GM20431 (cell line): ENCODE data around the gene PPP2R3B.
"Not testable (repeated sequence)": the region's sequence is repeated elsewhere in the genome, so short reads cannot be mapped to it uniquely, and the experiment has no call there.

Experiments used
- in situ Hi-C: fragments of 300-500 bp; cut with MseI, MboI; formaldehyde crosslinking; loops from one replicate; pipeline ENCODE4 v1.15.0; 2020; ENCODE audit warnings: low sequenced_read_pairs; ENCODE audit not compliant: unreplicated experiment

Gene PPP2R3B

GRCh38 chrX:410296-410695, 23.6 kb upstream of the PPP2R3B start:
- in situ Hi-C loops: no loop called here

GRCh38 chrX:405149-405548, 18.4 kb upstream of the PPP2R3B start:
- in situ Hi-C loops: no loop called here

DNA sequence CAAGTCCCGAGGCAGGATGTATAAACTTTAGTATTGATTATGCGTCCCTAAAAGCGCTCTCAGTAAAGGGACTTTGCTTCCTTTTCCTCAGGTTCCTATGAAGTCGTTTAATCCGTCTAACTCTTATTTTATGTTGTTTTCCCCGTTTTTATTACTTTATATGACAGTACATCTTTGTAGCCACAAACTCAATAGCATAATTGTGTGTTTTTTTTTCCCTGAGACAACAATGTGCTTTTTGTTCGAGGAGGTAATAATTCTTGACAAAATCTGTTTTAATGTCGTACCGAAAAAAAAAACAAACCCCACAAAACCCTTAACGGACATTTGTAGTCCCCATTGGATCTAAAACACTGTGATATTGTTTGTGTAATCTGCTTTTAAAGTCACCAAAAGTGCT, 17.9 kb upstream of the PPP2R3B start:
- in situ Hi-C loops: no loop called here

GRCh38 chrX:402857-403256, 16.1 kb upstream of the PPP2R3B start:
- in situ Hi-C loops: no loop called here

GRCh38 chrX:400258-400657, 13.6 kb upstream of the PPP2R3B start:
- in situ Hi-C loops: no loop called here

DNA sequence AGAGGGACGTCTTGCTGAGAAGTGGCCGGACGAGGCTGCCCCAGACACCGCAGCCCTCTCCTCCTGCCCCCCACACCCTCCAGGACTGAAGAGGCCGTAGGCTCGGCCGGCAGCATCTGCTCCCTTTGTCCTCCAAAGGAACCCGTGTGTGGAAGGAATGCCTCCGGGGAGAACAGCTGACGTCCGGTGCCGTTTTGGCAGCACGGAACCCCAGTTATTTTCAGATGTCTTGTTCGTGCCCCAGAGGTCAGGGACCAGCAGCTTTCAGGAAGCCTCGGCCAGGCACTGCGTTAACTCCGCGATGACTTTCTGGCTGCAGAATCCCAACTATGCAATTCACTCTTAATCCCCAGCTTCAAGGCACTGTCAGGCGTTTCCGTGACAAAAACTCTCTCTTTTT, 10.9 kb upstream of the PPP2R3B start:
- in situ Hi-C loops: no loop called here

DNA sequence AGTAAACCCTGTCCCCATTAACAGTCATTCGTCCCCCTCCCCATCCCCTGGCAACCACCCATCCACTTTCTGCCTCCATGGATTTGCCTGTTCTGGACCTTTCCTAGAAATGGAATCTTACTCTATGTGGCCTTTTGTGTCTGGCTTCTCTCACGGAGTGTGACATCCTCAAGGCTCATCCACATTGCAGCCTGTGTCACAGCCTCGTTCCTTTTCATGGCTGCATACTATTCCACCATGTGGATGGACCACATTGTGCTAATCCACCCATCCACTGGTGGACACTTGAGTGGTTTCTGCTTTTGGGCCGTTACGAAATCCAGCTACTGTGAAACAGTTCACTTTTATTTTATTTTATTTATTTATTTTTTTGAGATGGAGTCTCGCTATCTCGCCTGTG, 8.1 kb upstream of the PPP2R3B start:
- in situ Hi-C loops: no loop called here

DNA sequence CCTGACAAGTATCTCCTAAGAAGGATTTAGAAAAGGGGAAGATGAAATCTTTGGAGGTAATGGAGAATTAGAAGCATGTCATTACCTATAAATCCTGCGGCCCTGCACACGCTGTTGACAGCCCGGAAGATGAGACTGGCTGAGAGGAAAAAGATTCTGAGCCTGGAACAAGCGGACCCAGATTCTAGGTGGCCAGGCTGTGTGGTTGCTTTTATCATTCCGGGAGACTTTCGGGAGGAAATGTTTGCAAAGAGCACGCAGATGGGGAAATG, 5.8 kb upstream of the PPP2R3B start:
- in situ Hi-C loops: no loop called here

- in situ Hi-C loops: no loop called here
Measured at GRCh38 chrX:391717-392574, 5.2 kb upstream of the PPP2R3B start.

GRCh38 chrX:390459-390858, 3.8 kb upstream of the PPP2R3B start:
- in situ Hi-C loops: no loop called here

DNA sequence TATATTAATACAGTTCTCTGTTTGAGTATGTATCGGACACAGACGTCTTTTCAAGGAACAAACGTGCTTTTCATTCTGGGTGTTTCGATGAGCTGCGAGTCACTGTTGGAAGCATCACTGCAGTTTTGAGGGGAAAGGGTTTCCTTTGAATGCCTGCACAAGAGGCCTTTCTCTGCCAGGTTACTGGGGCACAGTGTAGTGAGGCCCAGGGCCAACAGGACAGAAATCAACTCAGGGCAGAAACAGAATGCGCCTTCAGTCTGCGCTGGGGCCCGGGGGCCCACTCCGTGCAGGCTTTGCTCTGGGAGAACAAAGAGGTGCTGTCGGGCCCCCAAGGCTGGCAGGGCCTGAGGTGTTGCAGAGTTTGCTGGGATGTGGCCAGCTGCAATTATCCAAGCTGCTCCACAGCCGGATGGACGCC, 2.3 kb upstream of the PPP2R3B start:
- in situ Hi-C loops: no loop called here

GRCh38 chrX:387729-388128, 1.0 kb upstream of the PPP2R3B start:
- in situ Hi-C loops: no loop called here

DNA sequence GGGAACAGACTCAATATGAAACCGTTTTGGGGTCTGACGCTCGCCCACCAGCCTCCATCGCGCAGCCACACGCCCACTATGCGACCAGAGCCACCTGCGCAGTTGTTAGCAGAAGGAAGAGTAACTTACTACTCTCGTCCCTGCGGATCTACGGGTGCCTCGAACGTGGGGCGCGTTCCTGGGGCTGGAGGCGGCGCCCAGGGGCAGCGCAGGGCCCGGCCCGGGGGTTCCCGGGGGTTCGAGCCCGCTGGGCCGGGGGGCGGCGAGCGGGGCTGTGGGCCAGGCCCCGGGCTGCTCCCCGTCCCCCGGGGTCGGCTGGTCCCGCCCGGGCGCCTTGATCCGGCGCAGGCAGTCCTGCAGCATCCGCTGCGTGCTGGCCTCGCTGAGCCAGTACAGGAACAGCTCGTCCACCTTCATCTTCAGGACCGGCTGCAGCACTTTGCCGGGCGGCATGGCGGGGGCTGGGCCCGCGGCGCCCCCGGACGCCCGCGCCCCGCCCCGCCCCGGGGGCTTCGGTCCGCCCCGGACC, 404 bp downstream of the PPP2R3B start:
- in situ Hi-C loops: no loop called here

DNA sequence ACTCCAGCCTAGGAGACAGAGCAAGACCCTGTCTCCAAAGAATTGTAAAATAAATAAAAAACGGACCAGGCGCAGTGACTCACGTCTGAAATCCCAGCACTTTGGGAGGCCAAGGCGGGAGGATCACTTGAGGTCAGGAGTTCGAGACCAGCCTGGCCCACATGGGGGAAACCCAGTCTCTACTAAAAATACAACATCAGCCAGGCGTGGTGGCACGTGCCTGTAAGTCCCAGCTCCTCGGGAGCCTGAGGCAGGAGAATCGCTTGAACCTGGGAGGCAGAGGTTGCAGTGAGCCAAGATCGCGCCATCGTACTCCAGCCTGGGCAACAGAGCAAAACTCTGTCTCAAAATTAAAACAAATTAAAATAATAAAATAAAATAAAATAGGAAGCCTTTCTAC, 971 bp downstream of the PPP2R3B start:
- in situ Hi-C loops: not testable (repeated sequence)

GRCh38 chrX:384861-385260, 1.8 kb downstream of the PPP2R3B start:
- in situ Hi-C loops: no loop called here

GRCh38 chrX:378443-378842, 8.3 kb downstream of the PPP2R3B start:
- in situ Hi-C loops: no loop called here

- in situ Hi-C loops: not testable (repeated sequence)
Measured at GRCh38 chrX:376206-376605, 10.5 kb downstream of the PPP2R3B start.

GRCh38 chrX:375181-376036, 11.3 kb downstream of the PPP2R3B start:
- in situ Hi-C loops: no loop called here

- in situ Hi-C loops: no loop called here
Measured at GRCh38 chrX:374596-374995, 12.1 kb downstream of the PPP2R3B start.

DNA sequence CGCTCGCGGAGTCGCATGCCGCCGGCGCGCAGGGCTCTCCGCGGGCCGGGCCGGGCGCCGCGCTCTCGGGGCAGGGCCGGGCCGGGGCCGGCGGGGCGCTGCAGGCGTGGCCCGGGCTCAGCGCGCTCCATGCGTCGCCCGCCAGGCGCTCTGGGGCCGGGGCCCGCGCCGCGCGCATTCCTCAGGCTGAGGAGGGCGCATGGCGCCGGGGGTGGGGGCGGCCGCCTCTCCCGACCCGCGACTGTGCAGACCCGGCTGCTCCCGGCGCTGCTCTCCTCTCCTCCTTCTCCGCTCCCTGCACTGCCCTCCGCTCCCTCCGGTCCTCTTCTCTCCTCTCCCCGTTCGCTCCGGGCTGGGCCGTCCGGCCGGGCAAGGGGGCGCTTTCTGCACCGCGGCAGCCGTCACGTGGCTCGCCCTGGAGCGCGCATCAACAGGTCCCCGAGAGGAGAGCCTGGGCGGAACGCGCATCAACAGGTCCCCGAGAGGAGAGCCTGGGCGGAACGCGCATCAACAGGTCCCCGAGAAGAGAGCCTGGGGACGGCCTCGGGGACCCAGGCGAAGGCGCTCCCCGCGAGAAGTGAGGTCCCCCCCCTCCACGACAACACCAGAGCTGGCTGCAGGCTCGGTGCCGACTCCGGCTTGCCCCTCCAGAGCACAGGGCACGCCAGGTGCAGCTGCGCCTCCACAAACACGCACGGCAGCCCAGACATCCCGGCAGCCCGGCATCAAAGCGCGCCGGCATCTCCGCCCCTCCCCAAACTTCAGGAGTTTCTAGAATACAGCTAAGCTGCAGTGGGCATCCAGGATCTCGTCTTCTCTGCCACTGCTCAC, 12.9 kb downstream of the PPP2R3B start:
- in situ Hi-C loops: no loop called here
